HEK293T (cell line): ENCODE data around the gene MCTP2.

Experiments used
- CTCF ChIA-PET: fragments of 350-600 bp; formaldehyde crosslinking; extraction: SDS; loops from one replicate; lab custom pipeline; 2021; ENCODE audit warnings: antibody characterized with exemption, inconsistent platforms; lab: Yijun Ruan, JAX
- POLR2A ChIA-PET: fragments of 350-600 bp; formaldehyde crosslinking; extraction: SDS; loops from one replicate; lab custom pipeline; 2020; ENCODE audit warnings: antibody characterized with exemption, inconsistent platforms; lab: Yijun Ruan, JAX
- DNase-seq: peaks from one replicate; pipeline ENCODE4 v3.0.0; 2012; ENCODE audit warnings: mixed read lengths; ENCODE audit errors: extremely low spot score
- ARNT ChIP-seq: fragments of 450-650 bp; IDR thresholded peaks from 2 replicates; pipeline ENCODE4 v1.6.1; 2017; ENCODE audit warnings: mild to moderate bottlenecking
- BHLHE40 ChIP-seq: fragments of 450-650 bp; IDR thresholded peaks from 2 replicates; pipeline ENCODE4 v1.6.1; 2016; ENCODE audit warnings: mild to moderate bottlenecking, moderate library complexity, borderline replicate concordance
- CTBP1 ChIP-seq: fragments of 450-650 bp; IDR thresholded peaks from 2 replicates; pipeline ENCODE4 v1.6.1; 2016; ENCODE audit warnings: borderline replicate concordance
- ELF4 ChIP-seq: fragments of 450-650 bp; IDR thresholded peaks from 2 replicates; pipeline ENCODE4 v1.6.1; 2017; ENCODE audit warnings: antibody characterized with exemption
- FOXA1 ChIP-seq: fragments of 450-650 bp; IDR thresholded peaks from 2 replicates; pipeline ENCODE4 v1.6.1; 2016; ENCODE audit warnings: mild to moderate bottlenecking
- FOXK2 ChIP-seq: fragments of 450-650 bp; IDR thresholded peaks from 2 replicates; pipeline ENCODE4 v1.6.1; 2016; ENCODE audit warnings: mild to moderate bottlenecking
- FOXM1 ChIP-seq: fragments of 450-650 bp; IDR thresholded peaks from 2 replicates; pipeline ENCODE4 v1.6.1; 2017; ENCODE audit warnings: mild to moderate bottlenecking, borderline replicate concordance
- HDGF ChIP-seq: fragments of 450-650 bp; IDR thresholded peaks from 2 replicates; pipeline ENCODE4 v1.6.1; 2017; ENCODE audit warnings: antibody characterized with exemption, borderline replicate concordance
- L3MBTL2 ChIP-seq: fragments of 450-650 bp; conservative IDR thresholded peaks from 2 replicates; pipeline ENCODE4 v1.6.1; 2016; ENCODE audit warnings: mild to moderate bottlenecking
- LEF1 ChIP-seq: fragments of 450-650 bp; IDR thresholded peaks from 2 replicates; pipeline ENCODE4 v1.6.1; 2017; ENCODE audit warnings: mild to moderate bottlenecking, borderline replicate concordance
- NFRKB ChIP-seq: fragments of 450-650 bp; IDR thresholded peaks from 2 replicates; pipeline ENCODE4 v1.6.1; 2016; ENCODE audit warnings: mild to moderate bottlenecking, moderate library complexity
- SP1 ChIP-seq: fragments of 450-650 bp; IDR thresholded peaks from 2 replicates; pipeline ENCODE4 v1.6.1; 2017
- SUZ12 ChIP-seq: fragments of 450-650 bp; IDR thresholded peaks from 2 replicates; pipeline ENCODE4 v1.6.1; 2016; ENCODE audit warnings: mild to moderate bottlenecking
- TARDBP ChIP-seq: fragments of 450-650 bp; IDR thresholded peaks from 2 replicates; pipeline ENCODE4 v1.6.1; 2016
- ZNF384 ChIP-seq: fragments of 450-650 bp; IDR thresholded peaks from 2 replicates; pipeline ENCODE4 v1.6.1; 2016
- TF ChIP-seq, protein P1 (sequence below): fragments of 450-650 bp; IDR thresholded peaks from 2 replicates; pipeline ENCODE4 v1.6.1; 2016

Gene MCTP2

GRCh38 chr15:94266789-94267188 lies 35.4 kb downstream of the MCTP2 start:
- CTCF ChIA-PET: no interaction called here
- no peak for DNase-seq
- no peak for TF ChIP-seq CTBP1
- TF ChIP-seq LEF1: no peak
- no peak for TF ChIP-seq FOXM1
- TF ChIP-seq L3MBTL2: no peak
- TF ChIP-seq TARDBP: no peak
- no peak for TF ChIP-seq FOXA1
- POLR2A ChIA-PET: no interaction called here

GRCh38 chr15:94269954-94270353 lies 38.6 kb downstream of the MCTP2 start:
- POLR2A ChIA-PET: no interaction called here
- CTCF ChIA-PET: interaction anchor here (0.5 kb wide), 1 partner anchor 39 kb away, joined by 3 read pairs; no protein-coding TSS in a partner anchor
- DNase-seq: no peak
- no peak for TF ChIP-seq ARNT
- no peak for TF ChIP-seq ELF4
- no peak for TF ChIP-seq BHLHE40
- no peak for TF ChIP-seq CTBP1
- no peak for TF ChIP-seq LEF1

DNA sequence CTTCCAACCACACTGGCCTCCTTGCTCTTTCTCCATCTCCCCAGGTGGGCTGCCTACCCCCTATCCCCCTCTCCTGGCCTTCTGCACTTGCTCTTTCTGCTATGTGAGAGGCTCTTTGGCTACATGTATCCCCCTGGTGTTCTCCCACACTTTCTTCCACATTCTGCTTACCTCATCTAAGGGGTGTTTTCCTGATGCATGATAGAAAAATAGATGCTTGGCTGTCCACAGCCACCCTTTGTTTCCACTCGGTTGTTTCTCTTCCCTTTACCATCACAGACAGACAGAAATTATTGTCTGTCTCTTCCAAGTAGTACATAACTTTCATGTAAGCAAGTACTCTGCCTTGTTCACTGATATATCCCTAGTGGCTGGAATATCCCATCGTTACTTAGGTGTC lies 39.2 kb downstream of the MCTP2 start:
- no peak for DNase-seq
- CTCF ChIA-PET: no interaction called here
- TF ChIP-seq BHLHE40 (no peak), LEF1 (no peak), NFRKB (no peak), TARDBP (no peak), CTBP1 (no peak), FOXK2 (no peak), FOXM1 (no peak), ELF4 (no peak)
- POLR2A ChIA-PET: no interaction called here

DNA sequence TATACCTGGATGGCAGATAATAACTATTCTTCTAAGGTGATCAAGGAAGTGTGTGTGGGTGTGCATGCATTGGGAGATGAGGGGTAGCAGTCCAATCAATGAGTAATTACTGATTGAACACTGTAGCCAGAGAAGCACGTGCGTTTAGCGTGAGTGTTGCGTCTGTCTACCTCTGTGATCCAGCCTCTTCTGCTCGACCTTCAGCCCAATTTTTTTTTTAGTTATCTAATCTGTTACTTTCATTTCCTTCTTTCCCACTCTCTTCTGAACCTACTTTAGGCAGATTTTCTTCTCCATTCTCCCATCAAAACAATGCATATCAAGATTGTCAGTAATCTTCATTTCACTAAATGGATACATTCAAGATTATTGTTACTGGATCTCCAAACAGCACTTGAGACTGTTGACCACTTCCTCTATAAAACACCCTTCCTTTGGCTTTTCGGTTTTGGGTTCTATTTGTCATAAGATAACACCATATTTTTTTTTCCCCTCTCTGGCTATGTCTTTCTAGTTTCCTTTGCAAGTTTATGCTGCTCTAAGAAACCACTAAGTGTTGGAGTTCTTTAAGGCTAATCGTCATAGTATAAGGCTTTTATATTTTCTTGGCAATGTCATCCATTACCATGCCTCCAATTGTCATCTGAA lies 41.0 kb downstream of the MCTP2 start:
- ChIA-PET CTCF (no interaction called here), POLR2A (no interaction called here)
- TF ChIP-seq, protein P1, sequence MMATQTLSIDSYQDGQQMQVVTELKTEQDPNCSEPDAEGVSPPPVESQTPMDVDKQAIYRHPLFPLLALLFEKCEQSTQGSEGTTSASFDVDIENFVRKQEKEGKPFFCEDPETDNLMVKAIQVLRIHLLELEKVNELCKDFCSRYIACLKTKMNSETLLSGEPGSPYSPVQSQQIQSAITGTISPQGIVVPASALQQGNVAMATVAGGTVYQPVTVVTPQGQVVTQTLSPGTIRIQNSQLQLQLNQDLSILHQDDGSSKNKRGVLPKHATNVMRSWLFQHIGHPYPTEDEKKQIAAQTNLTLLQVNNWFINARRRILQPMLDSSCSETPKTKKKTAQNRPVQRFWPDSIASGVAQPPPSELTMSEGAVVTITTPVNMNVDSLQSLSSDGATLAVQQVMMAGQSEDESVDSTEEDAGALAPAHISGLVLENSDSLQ: no peak
- TF ChIP-seq HDGF (no peak), NFRKB (no peak), TARDBP (no peak)
- no peak for DNase-seq

GRCh38 chr15:94273826-94274225 lies 42.5 kb downstream of the MCTP2 start:
- no peak for DNase-seq
- ChIA-PET POLR2A (no interaction called here), CTCF (no interaction called here)
- TF ChIP-seq HDGF (no peak), CTBP1 (no peak), SP1 (no peak), ZNF384 (no peak), FOXM1 (no peak), L3MBTL2 (no peak), FOXA1 (no peak), LEF1 (no peak), ELF4 (no peak)

DNA sequence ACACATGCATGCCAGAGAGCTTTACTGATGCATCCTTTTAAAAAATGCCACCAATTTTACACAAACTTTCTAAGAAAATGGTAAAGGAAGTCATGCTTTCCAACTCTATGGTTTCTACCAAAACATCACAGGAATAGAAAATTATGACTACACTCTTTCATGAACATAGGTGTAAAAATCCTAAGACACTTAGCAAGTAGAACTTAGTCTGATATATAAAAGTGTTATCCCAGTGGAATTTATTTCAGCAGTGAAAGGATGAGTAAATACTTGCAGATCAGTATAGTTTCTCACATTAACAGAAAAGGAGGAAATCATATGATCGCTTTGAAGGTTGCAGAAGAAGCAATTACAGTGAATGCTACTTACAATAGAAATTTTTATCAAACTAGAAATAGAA lies 43.4 kb downstream of the MCTP2 start:
- TF ChIP-seq FOXA1 (no peak), L3MBTL2 (no peak), SUZ12 (no peak), SP1 (no peak), HDGF (no peak), TARDBP (no peak), CTBP1 (no peak), FOXM1 (no peak), ARNT (no peak), NFRKB (no peak), LEF1 (no peak), BHLHE40 (no peak), FOXK2 (no peak), ZNF384 (no peak)
- TF ChIP-seq, protein P1: no peak
- ChIA-PET POLR2A (no interaction called here), CTCF (no interaction called here)
- DNase-seq: no peak

- DNase-seq: no peak
- TF ChIP-seq ELF4: no peak
- TF ChIP-seq BHLHE40: no peak
- TF ChIP-seq L3MBTL2: no peak
- TF ChIP-seq SP1: no peak
- TF ChIP-seq HDGF: no peak
- no peak for TF ChIP-seq FOXK2
- TF ChIP-seq TARDBP: no peak
- no peak for TF ChIP-seq CTBP1
- TF ChIP-seq FOXM1: no peak
- no peak for TF ChIP-seq ZNF384
- TF ChIP-seq LEF1: no peak
- no peak for TF ChIP-seq FOXA1
- TF ChIP-seq NFRKB: no peak
- ChIA-PET CTCF (no interaction called here), POLR2A (no interaction called here)
Observed at GRCh38 chr15:94277485-94277884, 46.1 kb downstream of the MCTP2 start.

DNA sequence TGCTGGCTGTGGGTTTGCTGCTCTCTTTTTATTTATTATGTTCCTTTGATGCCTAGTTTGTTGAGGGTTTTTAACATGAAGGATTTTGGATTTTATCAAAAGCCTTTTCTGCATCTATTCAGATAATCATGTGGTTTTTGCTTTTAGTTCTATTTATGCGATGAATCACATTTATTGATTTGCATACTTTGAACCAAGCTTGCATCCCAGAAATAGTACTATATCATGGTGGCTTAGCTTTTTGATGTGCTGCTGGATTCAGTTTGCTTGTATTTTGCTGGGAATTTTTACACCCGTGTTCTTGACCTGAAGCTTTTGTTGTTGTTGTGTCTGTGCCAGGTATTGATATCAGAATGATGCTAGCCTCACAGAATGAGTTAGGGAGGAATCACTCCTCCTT lies 48.4 kb downstream of the MCTP2 start:
- POLR2A ChIA-PET: no interaction called here
- CTCF ChIA-PET: no interaction called here
- DNase-seq: no peak
- TF ChIP-seq ZNF384: no peak
- no peak for TF ChIP-seq BHLHE40
- no peak for TF ChIP-seq NFRKB
- no peak for TF ChIP-seq FOXK2
- no peak for TF ChIP-seq ARNT
- TF ChIP-seq FOXA1: no peak
- TF ChIP-seq SP1: no peak
